ENCODE measurements around the gene EIF3A.
A peak's percentile ranks its signal among the peaks of the same experiment; 100 is the strongest.
"Not testable (repeated sequence)": the region's sequence is repeated elsewhere in the genome, so short reads cannot be mapped to it uniquely, and the experiment has no call there.

Gene EIF3A

DNA sequence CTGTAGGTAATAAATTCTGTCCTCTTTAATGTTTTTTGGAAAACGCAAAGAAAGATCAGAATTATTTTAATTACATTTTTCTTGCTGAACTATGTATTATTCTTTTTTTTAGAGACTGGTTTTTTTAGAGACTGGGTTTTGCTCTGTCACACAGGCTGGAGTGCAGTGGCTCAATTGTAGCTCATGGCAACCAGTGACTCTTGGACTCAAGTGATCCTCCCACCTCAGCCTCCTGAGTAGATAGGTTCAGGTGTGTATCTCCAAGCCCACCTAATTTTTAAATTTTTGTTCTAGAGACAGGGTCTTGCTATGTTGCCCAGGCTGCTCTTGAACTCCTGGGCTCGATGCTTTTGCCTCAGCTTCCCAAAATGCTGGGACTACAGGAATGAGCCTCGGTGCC, 18.0 kb upstream of the EIF3A start:
- DNase-seq: no peak

- DNase-seq: not testable (repeated sequence)
These were observed 16.2 kb upstream of the EIF3A start for GRCh38 chr10:119096641-119097415.

- no peak for DNase-seq
These were observed 15.0 kb upstream of the EIF3A start for GRCh38 chr10:119095640-119096039.

GRCh38 chr10:119090968-119091367, 10.4 kb upstream of the EIF3A start:
- DNase-seq: no peak

DNA sequence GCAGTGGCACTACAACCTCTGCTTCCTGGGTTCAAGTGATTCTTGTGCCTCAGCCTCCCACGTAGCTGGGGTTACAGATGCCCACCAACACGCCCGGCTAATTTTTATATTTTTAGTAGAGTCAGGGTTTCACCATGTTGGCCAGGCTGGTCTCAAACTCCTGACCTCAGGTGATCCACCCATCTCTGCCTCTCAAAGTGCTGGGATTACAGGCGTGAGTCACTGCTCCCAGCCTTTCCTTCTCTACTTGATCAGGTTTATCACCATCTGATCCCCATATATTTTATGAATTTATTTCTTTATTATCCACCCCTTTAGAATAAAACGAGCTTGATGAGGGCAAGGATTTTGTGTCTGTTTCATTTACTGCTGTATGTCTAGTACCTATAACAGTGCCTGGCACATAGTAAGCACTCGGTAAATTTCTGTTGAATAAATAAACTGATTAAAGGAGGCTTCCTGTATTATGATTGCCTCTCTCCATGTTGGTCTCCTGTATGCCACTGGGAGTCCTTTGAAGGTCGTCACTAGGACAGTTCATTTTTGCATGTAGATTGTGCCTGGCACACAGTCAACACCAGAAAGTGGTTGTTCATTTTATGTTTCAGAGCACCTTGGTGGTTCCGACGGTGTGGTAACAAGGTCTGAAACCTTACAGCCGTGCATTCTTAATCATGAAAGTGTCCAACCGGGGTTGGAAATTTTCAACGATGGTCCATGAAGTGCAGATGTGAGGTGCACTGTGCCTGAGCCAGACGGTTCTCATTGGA, 9.6 kb upstream of the EIF3A start:
- DNase-seq: no peak

- peak; percentile 33 for DNase-seq
These were observed 6.8 kb upstream of the EIF3A start for GRCh38 chr10:119087271-119087882.

- DNase-seq: no peak
These were observed 4.3 kb upstream of the EIF3A start for GRCh38 chr10:119084896-119085295.

DNA sequence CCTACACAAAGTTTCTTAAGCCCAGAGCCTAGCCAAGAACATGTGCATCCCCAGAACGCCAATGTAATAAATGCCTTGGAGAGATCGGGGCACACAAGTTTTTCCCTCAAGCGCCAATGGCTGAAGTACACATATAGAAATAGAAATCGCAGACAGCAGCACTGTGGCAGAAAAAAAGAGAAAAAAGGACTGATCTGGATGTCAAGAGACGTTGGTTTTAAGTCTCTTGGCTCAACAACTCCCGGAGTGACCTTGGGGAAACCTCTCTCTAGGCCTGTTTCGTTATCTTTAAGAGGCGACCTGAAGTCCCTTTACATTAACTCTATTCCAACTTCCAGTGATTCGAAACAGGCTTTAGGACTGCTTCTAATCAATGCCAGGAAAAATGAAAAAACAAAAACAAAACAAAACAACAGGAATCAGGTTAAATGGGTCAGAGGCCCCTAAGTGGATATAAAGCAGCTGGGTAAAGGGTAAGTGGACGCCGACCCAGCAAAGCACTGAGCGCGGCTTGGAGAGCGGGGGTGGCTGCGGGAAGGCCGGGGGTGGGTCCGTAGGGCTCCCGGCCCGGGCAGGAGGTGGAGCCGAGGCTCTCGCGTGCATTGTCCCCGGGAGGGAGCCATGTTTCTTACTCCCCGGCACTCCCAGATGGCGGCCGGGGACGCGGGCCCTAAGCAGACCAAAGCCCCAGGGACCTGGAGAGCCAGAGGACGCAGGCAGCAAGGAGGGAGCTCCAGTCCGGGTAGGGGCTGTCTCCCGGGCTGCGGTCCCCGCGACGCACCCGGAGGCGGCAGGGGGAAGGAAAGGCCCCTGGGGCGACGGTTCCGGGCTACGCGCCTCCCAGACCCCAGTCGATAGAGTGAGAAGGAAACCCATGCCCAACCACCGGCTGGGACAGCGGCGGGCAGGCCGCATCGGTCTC, 757 bp downstream of the EIF3A start:
- DNase-seq: peak; percentile 62

DNA sequence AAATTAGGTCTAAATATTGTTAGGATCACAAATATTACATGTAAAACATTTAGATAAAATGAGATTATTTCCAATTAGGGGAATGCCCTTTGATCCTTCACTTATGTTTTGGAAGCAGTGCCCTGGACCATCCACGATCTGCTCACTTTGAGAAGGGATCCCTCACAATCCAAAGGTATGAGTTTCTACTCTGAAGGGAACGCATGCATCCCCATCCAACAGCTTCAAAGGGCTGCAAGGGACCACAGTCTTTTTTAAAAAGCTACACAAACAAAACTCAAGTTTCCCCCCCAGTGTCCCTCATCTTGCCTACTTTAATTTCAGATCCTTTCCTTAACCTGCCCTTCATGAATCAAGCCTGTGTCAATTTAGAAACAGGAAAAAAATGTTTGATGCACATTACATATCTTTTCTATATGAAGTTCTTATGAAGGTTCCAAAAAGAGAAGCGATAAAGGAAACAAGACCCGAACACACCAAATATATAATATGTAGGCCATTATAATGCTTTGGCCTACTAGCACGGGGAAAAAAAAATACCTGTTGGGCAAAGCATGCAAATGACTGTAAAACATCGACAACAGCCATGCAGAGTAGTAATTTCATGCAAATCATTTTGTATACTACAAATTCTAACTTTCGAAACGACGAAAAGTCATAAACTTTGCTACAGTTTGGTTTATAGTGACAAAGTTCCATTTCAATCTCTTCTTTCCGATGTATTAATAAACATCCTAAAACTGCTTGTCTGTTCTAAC, 2.0 kb downstream of the EIF3A start:
- DNase-seq: no peak

GRCh38 chr10:119073584-119073983, 7.0 kb downstream of the EIF3A start:
- no peak for DNase-seq

DNA sequence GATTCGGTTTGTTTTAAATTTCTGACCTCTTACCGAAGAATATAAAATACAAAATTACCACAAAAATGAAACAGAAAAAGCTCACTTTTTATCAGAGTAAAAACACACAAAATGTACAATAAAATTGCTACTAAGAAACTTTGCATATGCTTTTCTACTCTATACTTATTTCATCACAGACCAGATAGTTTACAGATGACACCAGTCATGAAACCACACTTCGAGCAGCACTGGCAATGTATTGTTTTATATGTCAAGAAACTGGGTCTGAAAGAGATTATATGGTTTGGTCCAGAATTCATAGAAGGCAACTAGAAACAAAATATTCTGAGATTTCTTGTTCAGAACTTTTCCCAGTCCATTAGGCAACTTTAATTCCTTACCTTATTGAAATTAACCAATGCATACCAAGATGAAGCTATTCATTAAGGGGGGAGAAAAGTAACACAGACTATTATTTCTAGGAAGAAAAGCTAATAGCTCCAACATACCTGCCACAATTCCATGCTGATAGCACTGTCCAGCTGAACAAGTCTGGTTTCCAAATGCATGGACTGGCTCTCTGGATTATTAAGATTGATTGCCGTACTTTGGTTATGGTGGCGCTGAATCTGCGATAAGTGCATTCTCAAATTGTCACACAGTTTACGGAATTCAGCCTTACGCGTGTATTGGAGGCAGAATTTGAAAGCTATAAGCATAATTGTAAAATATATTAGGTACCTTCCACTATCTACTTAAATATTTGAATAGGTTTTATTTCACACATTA, 10.0 kb downstream of the EIF3A start:
- DNase-seq: no peak

GRCh38 chr10:119061926-119062325, 18.7 kb downstream of the EIF3A start:
- DNase-seq: no peak

DNA sequence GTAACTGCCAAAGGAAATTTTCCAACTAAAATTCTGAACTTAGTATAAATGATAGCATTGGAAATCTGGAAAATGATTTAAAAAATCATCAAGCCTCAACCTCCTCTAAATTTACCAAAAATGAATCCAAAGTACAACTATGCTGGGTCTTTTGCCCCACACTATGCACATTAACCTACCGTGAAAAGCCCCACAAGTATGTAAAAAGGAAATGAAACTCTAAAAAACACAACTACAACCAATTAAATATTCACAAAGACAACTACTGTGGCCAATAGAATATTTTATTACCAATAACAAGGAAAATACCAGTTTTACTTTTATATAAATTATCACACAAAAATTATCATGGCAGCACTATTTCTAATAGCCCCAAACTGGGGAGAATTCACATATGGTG, 19.3 kb downstream of the EIF3A start:
- DNase-seq: no peak

DNA sequence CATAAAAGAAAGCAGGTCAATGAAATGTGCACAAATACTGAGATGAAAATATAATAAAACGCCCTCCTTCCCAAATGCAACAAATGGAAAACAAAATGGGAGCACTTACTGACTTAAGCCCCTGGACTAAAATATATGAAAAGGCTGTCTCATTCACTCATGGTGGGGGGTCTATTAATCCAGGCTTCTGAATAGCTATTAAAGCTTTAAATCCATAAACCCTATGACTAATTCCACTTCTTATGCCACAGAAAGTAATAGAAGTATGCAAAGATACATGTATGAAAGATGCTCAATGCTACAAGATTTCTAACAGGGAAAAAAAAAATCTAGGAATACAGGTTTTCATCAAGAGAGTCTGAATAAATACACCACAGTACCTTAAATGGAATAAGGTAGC, 20.5 kb downstream of the EIF3A start:
- no peak for DNase-seq

DNA sequence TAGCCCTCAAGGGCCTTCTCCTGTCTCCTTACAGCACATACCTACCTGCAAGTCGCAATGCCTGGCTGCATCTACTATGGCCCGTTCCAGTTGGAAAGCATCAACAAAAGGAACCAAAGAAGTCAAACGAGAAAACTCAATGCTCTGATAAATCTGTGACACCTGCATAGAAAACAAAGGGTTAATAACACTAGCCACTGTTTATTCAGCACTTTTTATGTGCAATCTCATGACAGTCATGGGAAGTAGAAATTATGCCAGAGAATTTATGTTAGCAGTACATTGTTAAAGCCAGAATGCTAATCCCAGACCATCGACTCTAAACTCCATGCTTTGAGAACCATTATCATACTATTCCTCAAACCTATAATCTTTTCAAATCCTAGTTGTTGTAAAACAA, 21.1 kb downstream of the EIF3A start:
- DNase-seq: no peak

DNA sequence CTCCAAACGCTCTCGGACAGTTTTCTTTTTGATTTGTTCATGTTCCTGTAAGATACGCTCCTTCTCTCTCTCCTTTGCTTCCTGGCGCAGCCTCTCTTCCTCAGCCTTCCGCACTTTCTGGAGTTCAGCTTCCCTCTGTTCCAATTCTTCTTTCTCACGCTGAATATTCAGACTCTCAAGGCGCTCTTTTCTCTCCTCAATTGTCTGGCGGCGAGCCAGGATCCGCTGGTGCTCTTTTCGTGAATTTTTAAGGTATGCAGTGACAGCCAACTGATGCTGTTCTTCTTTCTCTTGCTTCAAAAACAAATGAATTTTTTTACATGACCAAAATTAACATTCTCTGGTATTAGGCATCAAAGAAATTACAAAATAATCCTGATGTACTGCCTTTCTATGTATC, 22.6 kb downstream of the EIF3A start:
- no peak for DNase-seq

DNA sequence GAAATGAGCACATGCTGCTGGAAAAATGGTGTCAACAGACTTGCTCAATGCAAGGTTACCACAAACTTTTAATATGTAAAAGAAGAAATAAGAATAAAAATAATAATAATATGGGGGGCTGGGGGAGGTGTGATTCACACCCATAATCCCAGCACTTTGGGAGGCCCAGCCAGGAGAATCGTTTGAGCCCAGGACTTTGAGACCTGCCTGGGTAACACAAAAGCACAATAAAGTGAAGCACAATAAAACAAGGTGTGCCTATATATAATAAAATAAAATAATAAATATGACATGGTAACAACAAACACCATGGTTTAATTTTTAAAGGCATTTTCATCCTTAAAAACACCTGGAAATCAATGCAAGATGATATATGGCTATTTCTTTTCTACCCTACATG, 25.1 kb downstream of the EIF3A start:
- DNase-seq: no peak

GRCh38 chr10:119051775-119052174, 28.8 kb downstream of the EIF3A start:
- DNase-seq: no peak

- no peak for DNase-seq
These were observed 30.8 kb downstream of the EIF3A start for GRCh38 chr10:119049777-119050176.

DNA sequence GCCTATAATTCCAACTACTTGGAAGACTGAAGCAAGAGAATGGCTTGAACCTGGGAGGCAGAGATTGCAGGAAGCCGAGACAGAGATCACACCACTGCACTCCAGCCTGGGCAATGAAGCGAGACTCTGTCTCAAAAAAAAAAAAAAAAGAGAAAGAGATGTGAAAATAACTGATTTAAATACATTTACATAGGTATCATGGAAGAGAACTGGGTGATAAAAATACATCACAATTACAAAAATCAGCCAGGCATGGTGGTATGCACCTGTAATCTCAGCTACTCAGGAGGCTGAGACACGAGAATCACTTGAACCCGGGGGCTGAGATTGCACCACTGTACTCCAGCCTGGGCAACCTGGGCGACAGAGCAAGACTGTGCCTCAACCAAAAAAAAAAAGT, 31.3 kb downstream of the EIF3A start:
- DNase-seq: no peak

- DNase-seq: no peak
These were observed 35.1 kb downstream of the EIF3A start for GRCh38 chr10:119045561-119045960.
